GM08714 (cell line): ENCODE results near the gene NRXN3.

Experiments
- H3K4me3 ChIP-seq: fragments of 200-500 bp; sonication (Bioruptor generic); 2 replicates; pipeline ENCODE4 v1.5.1; 2014; ENCODE audit warnings: mild to moderate bottlenecking, low read length, inconsistent platforms
- ZNF274 ChIP-seq: IDR thresholded peaks from 2 replicates; pipeline ENCODE4 v1.6.1; 2012; ENCODE audit warnings: mild to moderate bottlenecking, low read depth, low read length

The NRXN3 gene

GRCh38 chr14:78631551-78631950 is 461.4 kb downstream of the NRXN3 start:
- H3K4me3 ChIP-seq, result no peak overlapping the region
- TF ChIP-seq ZNF274, result no peak

- no peak for TF ChIP-seq ZNF274
- H3K4me3 ChIP-seq, result no peak overlapping the region
Measured at GRCh38 chr14:78633752-78634151, 463.6 kb downstream of the NRXN3 start.

DNA sequence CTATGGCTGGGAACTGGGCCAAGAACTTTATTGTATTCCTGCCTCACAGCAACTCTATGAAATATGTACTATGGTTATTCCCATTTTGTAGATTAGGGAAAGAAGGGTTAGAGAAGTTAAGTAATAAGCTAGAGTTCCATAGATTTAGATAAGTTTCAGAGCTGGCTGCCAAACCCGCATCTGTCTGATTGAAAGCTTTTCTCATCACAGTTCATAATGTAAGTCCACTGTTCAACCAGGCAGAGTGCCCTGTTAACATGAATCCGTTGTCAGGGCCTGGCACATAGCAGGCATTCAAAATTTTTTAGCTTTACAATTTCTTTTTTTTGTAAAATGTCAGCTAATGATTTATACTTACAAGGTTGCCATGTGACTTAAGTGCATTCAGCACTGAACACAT is 467.3 kb downstream of the NRXN3 start:
- H3K4me3 ChIP-seq, result no peak overlapping the region
- no peak for TF ChIP-seq ZNF274

DNA sequence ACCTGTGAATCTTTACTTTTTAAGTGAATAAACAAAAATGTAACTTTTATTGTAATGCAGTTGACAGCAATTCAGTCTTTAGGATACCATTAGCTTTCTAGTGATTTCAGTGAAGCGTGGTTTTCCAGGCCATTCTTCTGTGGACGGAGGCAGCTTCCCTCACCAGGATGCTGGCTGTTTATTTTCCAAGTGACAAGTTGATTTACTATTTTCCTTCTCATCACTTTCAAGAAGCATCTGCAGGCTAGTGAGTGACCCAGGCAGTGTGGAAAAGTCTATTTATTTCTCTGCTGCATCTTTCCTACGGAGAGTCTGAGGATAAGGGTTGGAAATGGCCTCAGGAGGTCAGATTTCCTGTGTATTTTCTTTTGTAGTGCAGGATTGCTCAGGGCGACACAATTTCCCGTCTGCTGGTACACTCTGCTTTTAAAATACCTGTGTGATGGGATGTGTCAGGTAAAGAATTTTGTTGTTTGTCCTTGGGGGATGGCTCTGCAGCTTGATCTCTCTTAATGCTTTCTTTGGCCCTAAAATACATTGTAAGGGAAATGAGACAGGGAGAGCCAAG is 467.8 kb downstream of the NRXN3 start:
- no peak for TF ChIP-seq ZNF274
- H3K4me3 ChIP-seq, result no peak overlapping the region

DNA sequence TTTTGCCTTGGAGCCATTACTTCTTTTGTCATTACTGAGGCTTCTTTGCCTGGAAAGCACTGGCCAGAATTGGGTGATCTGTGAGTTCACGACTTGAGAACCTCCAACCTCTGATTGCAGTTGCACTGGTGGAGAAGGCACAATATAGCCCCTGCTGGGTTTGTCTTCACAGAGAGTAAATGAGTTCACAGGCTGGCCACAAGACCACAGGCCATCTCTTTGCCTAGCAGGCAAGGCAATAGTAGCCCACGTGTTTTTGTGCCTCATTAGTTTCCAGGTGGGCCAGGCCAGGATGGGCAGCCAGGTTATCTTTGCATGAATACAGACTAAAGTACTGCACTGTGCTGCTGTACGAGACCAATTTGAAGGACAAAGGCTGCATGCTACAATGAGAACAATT is 468.8 kb downstream of the NRXN3 start:
- H3K4me3 ChIP-seq, result no peak overlapping the region
- no peak for TF ChIP-seq ZNF274

DNA sequence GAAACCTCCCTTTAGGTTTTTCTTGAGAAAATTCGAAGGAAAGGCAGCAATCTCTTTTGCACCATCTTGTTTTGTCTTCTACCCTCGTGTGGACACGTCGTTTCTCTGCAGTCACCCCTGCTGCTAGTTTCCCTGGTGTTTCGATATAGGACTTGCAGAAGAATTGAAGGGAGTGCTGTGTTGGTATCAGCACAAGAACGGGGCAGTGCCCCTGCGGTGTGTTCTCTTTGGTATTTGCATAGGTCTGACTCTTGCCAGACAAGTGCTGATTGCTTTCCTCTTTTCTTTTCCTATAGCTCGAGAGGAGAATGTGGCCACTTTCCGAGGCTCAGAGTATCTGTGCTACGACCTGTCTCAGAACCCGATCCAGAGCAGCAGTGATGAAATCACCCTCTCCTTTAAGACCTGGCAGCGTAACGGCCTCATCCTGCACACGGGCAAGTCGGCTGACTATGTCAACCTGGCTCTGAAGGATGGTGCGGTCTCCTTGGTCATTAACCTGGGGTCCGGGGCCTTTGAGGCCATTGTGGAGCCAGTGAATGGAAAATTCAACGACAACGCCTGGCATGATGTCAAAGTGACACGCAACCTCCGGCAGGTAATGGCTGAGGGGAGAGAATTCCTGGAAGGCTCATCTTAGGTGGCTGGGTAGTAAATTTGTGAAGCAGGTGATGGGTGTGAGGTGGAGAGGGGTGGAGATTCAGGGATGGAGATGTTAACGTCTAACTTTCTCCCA is 474.8 kb downstream of the NRXN3 start:
- H3K4me3 ChIP-seq, result no peak overlapping the region
- no peak for TF ChIP-seq ZNF274

- no peak for TF ChIP-seq ZNF274
- H3K4me3 ChIP-seq, result no peak overlapping the region
Measured at GRCh38 chr14:78652727-78653126, 482.6 kb downstream of the NRXN3 start.

GRCh38 chr14:78653173-78653572 is 483.0 kb downstream of the NRXN3 start:
- no peak overlapping the region for H3K4me3 ChIP-seq
- TF ChIP-seq ZNF274, result no peak

GRCh38 chr14:78657451-78657850 is 487.3 kb downstream of the NRXN3 start:
- no peak overlapping the region for H3K4me3 ChIP-seq
- no peak for TF ChIP-seq ZNF274

GRCh38 chr14:78664841-78665240 is 494.7 kb downstream of the NRXN3 start:
- H3K4me3 ChIP-seq, result no peak overlapping the region

DNA sequence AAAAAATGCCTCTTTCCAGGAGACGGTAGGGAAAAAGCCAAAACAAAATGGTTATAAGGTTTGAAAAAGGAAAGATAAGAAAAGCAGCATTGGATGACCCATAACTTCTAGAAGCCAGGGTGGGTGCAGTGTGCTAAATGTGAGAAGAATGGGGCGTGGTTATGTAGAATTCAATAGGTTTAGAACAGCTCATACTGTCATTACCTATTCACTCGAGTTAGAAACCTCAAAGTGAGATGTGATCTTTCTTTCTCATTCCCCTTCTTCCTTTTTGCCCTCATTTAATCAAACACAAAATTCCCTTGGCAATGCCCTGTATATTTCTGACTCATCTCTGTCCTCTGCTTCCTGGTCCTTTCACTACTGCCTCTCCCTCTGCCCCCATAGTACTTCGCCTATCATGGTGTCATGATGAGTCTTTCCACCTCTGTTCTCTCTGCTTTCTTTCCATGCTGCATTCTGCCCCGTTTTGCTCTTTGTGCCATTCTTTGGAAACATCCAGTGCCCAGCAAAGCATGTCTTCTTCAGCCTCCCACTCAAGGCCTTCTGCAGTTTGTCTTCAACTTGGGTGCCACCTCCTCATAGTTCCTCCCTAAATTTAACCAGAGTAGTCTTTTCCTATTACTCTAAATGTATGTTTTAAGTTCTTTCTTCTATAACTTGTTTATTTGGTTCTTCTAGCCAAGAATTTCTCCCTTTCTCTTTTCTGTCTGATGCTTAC is 496.3 kb downstream of the NRXN3 start:
- H3K4me3 ChIP-seq, result no peak overlapping the region
- no peak for TF ChIP-seq ZNF274

More at GRCh38 chr14:78664841-78665240, 494.7 kb downstream of the NRXN3 start:
- TF ChIP-seq ZNF274, result no peak

- no peak for TF ChIP-seq ZNF274
- H3K4me3 ChIP-seq, result no peak overlapping the region
Measured at GRCh38 chr14:78667141-78667540, 497.0 kb downstream of the NRXN3 start.

DNA sequence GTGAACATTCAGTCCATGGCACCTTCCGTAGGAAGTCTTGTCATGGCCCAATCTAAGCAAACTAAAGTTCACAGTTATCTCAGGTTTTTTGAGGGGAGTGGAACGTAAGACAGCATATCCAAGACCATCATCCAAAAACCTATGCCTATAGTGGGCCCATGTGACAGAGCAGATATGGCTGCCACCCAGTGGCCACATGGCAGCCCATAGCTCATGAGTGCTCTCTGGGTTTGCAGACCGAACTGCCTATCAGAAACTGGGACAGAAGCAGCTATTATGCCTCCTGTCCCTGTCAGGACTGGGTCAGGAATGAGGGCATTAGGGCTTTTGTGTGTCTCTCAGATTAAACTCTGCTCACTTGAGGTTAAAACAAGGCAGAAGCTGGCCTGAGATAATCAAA is 503.7 kb downstream of the NRXN3 start:
- no peak for TF ChIP-seq ZNF274
- H3K4me3 ChIP-seq, result no peak overlapping the region

GRCh38 chr14:78674820-78675219 is 504.6 kb downstream of the NRXN3 start:
- no peak overlapping the region for H3K4me3 ChIP-seq
- TF ChIP-seq ZNF274, result no peak

DNA sequence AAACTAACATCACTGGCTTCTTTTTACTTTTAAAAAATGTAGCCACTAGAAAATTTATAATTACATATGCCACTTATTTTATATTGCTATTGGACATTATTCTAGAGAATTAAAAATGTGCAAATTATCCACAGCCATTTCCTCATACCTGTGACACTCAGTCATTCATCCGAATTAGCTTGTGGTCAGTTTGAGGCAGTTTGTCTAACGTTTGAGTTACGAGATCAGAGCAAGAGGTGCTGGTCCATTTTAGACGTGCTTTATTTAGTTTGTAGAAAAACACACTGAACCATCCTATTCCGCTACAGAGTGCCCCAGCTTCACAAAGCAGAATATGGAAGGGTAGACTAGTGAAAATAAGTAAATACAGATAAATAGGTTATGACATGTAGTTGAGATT is 513.0 kb downstream of the NRXN3 start:
- no peak overlapping the region for H3K4me3 ChIP-seq
- TF ChIP-seq ZNF274, result no peak

DNA sequence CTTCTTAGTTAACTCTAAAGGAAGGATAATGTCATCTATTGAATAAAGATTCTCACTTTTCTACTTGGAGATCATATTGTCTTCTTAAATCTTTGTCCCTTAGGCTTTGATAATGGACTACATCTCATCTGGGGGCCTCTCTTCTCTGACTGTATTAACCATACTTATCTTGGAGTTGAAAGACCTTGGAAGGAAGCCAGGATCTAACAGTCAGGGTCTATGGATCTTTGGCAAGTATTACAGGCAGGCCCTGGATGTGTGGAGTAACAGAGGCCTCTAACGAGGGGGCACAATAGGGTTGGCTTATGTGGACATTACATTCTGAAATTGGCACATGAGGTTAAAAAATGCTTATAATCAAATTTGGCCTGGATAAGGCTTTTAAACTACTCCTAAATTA is 513.8 kb downstream of the NRXN3 start:
- H3K4me3 ChIP-seq, result no peak overlapping the region
- no peak for TF ChIP-seq ZNF274
